Prostate gland (tissue), 2 donors: Measurements from ENCODE around the gene SLC16A8.

Source experiments
- CTCF ChIP-seq, 4 experiments: fragments of 200-600 bp in 2 of 4; fragments of 450-650 bp in 2 of 4; sonication (generic) in 2 of 4; IDR thresholded peaks; 1 replicate in 3 of 4; 2 replicates in 1 of 4; pipeline ENCODE4 v1.5.1; 2016 to 2019; ENCODE audit warnings: antibody characterized with exemption in 4 of 4, mild to moderate bottlenecking in 2 of 4, moderate library complexity in 2 of 4
- POLR2A ChIP-seq: fragments of 450-650 bp; IDR thresholded peaks from one replicate; pipeline ENCODE4 v1.6.1; 2016; ENCODE audit warnings: antibody characterized with exemption, mild to moderate bottlenecking

DNA sequence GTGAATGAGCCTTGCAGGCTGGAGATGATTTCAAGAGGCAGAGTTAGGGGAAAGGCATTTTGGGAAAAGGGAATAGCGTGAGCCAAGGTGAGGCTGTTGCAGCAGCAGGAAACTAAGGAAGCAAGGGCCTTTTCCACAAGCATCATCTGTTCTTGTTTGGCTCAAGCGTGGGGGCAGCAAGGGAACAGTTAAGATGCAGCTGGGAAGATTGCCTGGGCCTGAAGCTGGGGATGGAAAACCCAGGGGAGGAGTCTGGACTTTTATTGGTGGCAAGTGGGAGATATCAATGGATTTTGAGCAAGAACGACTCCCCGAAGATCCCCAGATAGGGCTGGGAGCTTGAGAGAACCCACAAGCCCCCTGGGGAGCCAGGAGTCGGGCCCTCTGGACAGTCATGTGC is 54.1 kb downstream of the SLC16A8 start:
- TF ChIP-seq CTCF (IDR thresholded peaks at IDR 0.05) = no peak
- no peak for TF ChIP-seq POLR2A
